ENCODE data around the gene RAB11FIP4.

GRCh38 chr17:31492206-31492605, 100.7 kb downstream of the RAB11FIP4 start:
- TF ChIP-seq, protein P1, sequence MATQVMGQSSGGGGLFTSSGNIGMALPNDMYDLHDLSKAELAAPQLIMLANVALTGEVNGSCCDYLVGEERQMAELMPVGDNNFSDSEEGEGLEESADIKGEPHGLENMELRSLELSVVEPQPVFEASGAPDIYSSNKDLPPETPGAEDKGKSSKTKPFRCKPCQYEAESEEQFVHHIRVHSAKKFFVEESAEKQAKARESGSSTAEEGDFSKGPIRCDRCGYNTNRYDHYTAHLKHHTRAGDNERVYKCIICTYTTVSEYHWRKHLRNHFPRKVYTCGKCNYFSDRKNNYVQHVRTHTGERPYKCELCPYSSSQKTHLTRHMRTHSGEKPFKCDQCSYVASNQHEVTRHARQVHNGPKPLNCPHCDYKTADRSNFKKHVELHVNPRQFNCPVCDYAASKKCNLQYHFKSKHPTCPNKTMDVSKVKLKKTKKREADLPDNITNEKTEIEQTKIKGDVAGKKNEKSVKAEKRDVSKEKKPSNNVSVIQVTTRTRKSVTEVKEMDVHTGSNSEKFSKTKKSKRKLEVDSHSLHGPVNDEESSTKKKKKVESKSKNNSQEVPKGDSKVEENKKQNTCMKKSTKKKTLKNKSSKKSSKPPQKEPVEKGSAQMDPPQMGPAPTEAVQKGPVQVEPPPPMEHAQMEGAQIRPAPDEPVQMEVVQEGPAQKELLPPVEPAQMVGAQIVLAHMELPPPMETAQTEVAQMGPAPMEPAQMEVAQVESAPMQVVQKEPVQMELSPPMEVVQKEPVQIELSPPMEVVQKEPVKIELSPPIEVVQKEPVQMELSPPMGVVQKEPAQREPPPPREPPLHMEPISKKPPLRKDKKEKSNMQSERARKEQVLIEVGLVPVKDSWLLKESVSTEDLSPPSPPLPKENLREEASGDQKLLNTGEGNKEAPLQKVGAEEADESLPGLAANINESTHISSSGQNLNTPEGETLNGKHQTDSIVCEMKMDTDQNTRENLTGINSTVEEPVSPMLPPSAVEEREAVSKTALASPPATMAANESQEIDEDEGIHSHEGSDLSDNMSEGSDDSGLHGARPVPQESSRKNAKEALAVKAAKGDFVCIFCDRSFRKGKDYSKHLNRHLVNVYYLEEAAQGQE (IDR thresholded peaks at IDR 0.05; ENCODE audit: insufficient read depth in 1 of 2, low read depth in 2 of 2, low read length in 2 of 2) = no peak
- no peak for TF ChIP-seq POLR2AphosphoS5 (IDR thresholded peaks at IDR 0.05; ENCODE audit: low read depth, low read length)

All from PFSK-1 (cell line).